ENCODE results near the gene HEXD. TPM values are rescaled to one million over a fixed set of nuclear protein-coding genes. Genes with fewer than 3 reads are reported as not detected.

Gene HEXD
- total and polyA plus RNA-seq, 2 of the 8 experiments (the other 6 are each of a cell fraction or from before 2014, with no cell fraction given), result 20.6 to 21.8 TPM

DNA sequence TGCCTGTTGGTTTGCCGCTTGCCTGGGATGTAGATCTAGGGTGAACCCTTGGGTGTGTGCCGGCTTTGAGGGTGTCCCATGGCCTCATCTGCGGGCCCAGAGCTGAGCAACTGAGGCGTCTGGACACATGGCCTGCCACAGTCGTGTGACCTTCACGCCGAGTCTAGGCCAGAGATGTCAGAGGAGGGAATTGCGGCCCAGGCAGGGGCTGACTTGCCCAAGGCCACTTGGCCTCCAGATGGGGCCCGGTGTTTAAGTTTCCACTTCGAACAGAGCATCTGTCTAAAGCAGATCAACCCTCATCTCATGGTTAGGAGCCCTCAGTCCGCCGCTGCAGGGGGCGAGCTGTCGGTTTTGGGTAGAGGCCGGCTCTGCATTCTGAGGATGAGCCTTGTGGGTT lies 73.4 kb downstream of the HEXD start:
- Histone ChIP-seq H4K8ac (ENCODE audit: extremely low read depth, insufficient read depth, low read length) (no peak overlapping the region), H3K9me3 (ENCODE audit: insufficient read depth in 2 of 2, low read depth in 1 of 2, low read length in 1 of 2) (no peaks in the 10 kb centered on the region), H3K27me3 (replicated peaks in 1 of 4; ENCODE audit: control insufficient read depth in 3 of 4, extremely low read depth in 1 of 4, insufficient read depth in 3 of 4, low read length in 3 of 4) (peaks cover 2 to 12% (median 7%) of the 10 kb centered on the region in 4 experiments; a peak in 6 of 7 replicates), H2BK5ac (ENCODE audit: low read depth, low read length) (no peak overlapping the region; the same call in 1 of the 2 replicates), H3K27ac (ENCODE audit: low read depth, low read length) (no peak overlapping the region), H3K23me2 (ENCODE audit: low read depth, low read length) (no peaks in the 10 kb centered on the region), H4K20me1 (replicated peaks in 1 of 2; ENCODE audit: control insufficient read depth in 1 of 2, insufficient read depth in 2 of 2, low read length in 2 of 2) (peaks cover 0 to 1% of the 10 kb centered on the region in 2 experiments), H3K36me3 (ENCODE audit: control insufficient read depth in 2 of 4, insufficient read depth in 4 of 4, low read length in 3 of 4) (peaks cover 0 to 15% (median 7%) of the 10 kb centered on the region in 4 experiments; a peak in 4 of 8 replicates), H2BK12ac (ENCODE audit: low read depth, low read length) (0 out of 2 replicates have a peak overlapping the region, but pooled peaks have one; percentile 23), H2BK15ac (ENCODE audit: low read length) (no peak overlapping the region), H3K23ac (ENCODE audit: insufficient read length) (no peak overlapping the region), H2AK5ac (ENCODE audit: low read depth, low read length) (no peak overlapping the region; the same call in 1 of the 2 replicates), H3K4me1 (replicated peaks in 1 of 4; ENCODE audit: control insufficient read depth in 3 of 4, insufficient read depth in 4 of 4, low read length in 3 of 4) (peaks cover 0 to 15% (median 7%) of the 10 kb centered on the region in 4 experiments; a peak in 6 of 7 replicates), H3K18ac (ENCODE audit: extremely low read depth, low read length) (no peak overlapping the region), H2BK20ac (ENCODE audit: low read length) (no peak overlapping the region), H3K4me2 (ENCODE audit: insufficient read depth in 1 of 2, low read depth in 2 of 2, low read length in 2 of 2) (no peak overlapping the region), H3K4ac (replicated peaks; ENCODE audit: insufficient read length, low read depth, low read length) (no peak overlapping the region), H2BK120ac (replicated peaks; ENCODE audit: low read depth, low read length) (no peak overlapping the region), H4K91ac (replicated peaks; ENCODE audit: insufficient read length, low read length) (no peak overlapping the region), H3K79me1 (ENCODE audit: low read depth, low read length) (no peaks in the 10 kb centered on the region), H3K9ac (replicated peaks in 1 of 4; ENCODE audit: extremely low read depth in 1 of 4, low read depth in 3 of 4, low read length in 3 of 4) (no peak overlapping the region), H3K4me3 (ENCODE audit: extremely low read depth in 1 of 4, insufficient read depth in 2 of 4, low read depth in 3 of 4, low read length in 4 of 4) (no peak overlapping the region), H3K56ac (replicated peaks; ENCODE audit: insufficient read length, low read depth, low read length) (no peak overlapping the region), H2AFZ (ENCODE audit: low read length) (no peak overlapping the region), H4K5ac (ENCODE audit: insufficient read length, low read depth, low read length) (no peak overlapping the region), H3K14ac (ENCODE audit: insufficient read length) (no peak overlapping the region), H3K79me2 (ENCODE audit: control insufficient read depth in 1 of 2, insufficient read depth in 2 of 2, low read length in 2 of 2) (no peaks in the 10 kb centered on the region)
- ChIA-PET CTCF (ENCODE audit: partially characterized antibody) (interaction anchor here (0.9 to 3.7 kb wide), 6 partner anchors 9 to 62 kb away, joined by 3 to 20 read pairs (median 6); no protein-coding TSS in a partner anchor), POLR2A (ENCODE audit: partially characterized antibody) (interaction anchor here (0.6 to 2.1 kb wide), 3 partner anchors 11 to 255 kb away, joined by 4 to 7 read pairs (median 4); no protein-coding TSS in a partner anchor)
- whole genome bisulfite sequencing, 2 experiments (ENCODE audit: extremely low coverage in 1 of 2, insufficient coverage in 1 of 2, insufficient read length in 1 of 2, insufficient replicate concordance in 2 of 2, low coverage in 1 of 2, low lambda C conversion rate in 2 of 2, missing lambda C conversion rate in 1 of 2), result 88% methylated on average over 15 of the region's 15 CpGs; no CpG with 5 or more reads in 1 of the 2 experiments
- DNase-seq (ENCODE audit: low read depth in 1 of 2, low spot score in 2 of 2) (no peak), FAIRE-seq (no peak)
- TF ChIP-seq ZNF274 (IDR thresholded peaks at IDR 0.05; ENCODE audit: borderline replicate concordance, extremely low read depth, low read length) (no peak), CTBP2 (IDR thresholded peaks at IDR 0.05; ENCODE audit: borderline replicate concordance, insufficient read depth, insufficient read length, low read length) (no peak), SUZ12 (IDR thresholded peaks at IDR 0.05; ENCODE audit: low read length) (no peak), SP2 (IDR thresholded peaks at IDR 0.05; ENCODE audit: low read length) (no peak), CHD1 (IDR thresholded peaks at IDR 0.05; ENCODE audit: low read depth, low read length) (no peak), YY1 (IDR thresholded peaks at IDR 0.05; ENCODE audit: low read depth, low read length) (no peak), TAF7 (optimal IDR thresholded peaks at IDR 0.05; ENCODE audit: borderline replicate concordance, low read depth, low read length) (no peak), SAP30 (IDR thresholded peaks at IDR 0.05; ENCODE audit: insufficient read depth, insufficient replicate concordance, low read length) (no peak), FOSL1 (IDR thresholded peaks at IDR 0.05; ENCODE audit: insufficient read depth, low read depth, low read length) (no peak), POLR2AphosphoS5 (IDR thresholded peaks at IDR 0.05; ENCODE audit: low read depth, low read length) (no peak)
- TF ChIP-seq, protein P1, sequence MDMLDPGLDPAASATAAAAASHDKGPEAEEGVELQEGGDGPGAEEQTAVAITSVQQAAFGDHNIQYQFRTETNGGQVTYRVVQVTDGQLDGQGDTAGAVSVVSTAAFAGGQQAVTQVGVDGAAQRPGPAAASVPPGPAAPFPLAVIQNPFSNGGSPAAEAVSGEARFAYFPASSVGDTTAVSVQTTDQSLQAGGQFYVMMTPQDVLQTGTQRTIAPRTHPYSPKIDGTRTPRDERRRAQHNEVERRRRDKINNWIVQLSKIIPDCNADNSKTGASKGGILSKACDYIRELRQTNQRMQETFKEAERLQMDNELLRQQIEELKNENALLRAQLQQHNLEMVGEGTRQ (IDR thresholded peaks at IDR 0.05; ENCODE audit: low read length), result no peak
